Thyroid gland (tissue), 4 donors: ENCODE measurements around the gene RPL3. TPM values are rescaled to one million over a fixed set of nuclear protein-coding genes. Genes with fewer than 3 reads are reported as not detected.

Experiments
- DNase-seq, 2 donors: peaks; one replicate each; pipeline ENCODE4 v3.0.0-alpha.2; 2019
- H3K27ac ChIP-seq, 3 donors: fragments of 200-600 bp; sonication (generic); 1 replicate in 2 of 3; 2 replicates in 1 of 3; pipeline ENCODE4 v1.5.1; 2016 to 2019; ENCODE audit warnings: mild to moderate bottlenecking in 1 of 3, moderate library complexity in 1 of 3
- H3K27me3 ChIP-seq: fragments of 200-600 bp; sonication (generic); one replicate; pipeline ENCODE4 v1.5.1; 2019
- H3K36me3 ChIP-seq, 2 donors: fragments of 200-600 bp; sonication (generic); one replicate each; pipeline ENCODE4 v1.5.1; 2016 to 2019
- H3K4me1 ChIP-seq, 2 donors: fragments of 200-600 bp; sonication (generic); one replicate each; pipeline ENCODE4 v1.5.1; 2017 to 2019
- H3K4me3 ChIP-seq, 3 donors: fragments of 200-600 bp; sonication (generic); replicated peaks in 1 of 3; 1 replicate in 2 of 3; 2 replicates in 1 of 3; pipeline ENCODE4 v1.5.1; 2016; ENCODE audit warnings: mild to moderate bottlenecking in 1 of 3
- H3K9me3 ChIP-seq: fragments of 200-600 bp; sonication (generic); one replicate; pipeline ENCODE4 v1.5.1; 2017
- CTCF ChIP-seq, 6 experiments: fragments of 200-600 bp in 3 of 6; fragments of 450-650 bp in 3 of 6; sonication (generic) in 3 of 6; IDR thresholded peaks; one replicate each; pipeline ENCODE4 v1.5.1; 2016 to 2019; ENCODE audit warnings: antibody characterized with exemption in 6 of 6, mild to moderate bottlenecking in 2 of 6, inconsistent platforms in 1 of 6, moderate library complexity in 1 of 6
- POLR2A ChIP-seq, 2 donors: fragments of 450-650 bp; IDR thresholded peaks; one replicate each; pipeline ENCODE4 v1.6.1; 2017; ENCODE audit warnings: antibody characterized with exemption in 2 of 2, mild to moderate bottlenecking in 2 of 2, moderate library complexity in 1 of 2
- WGBS, 2 donors: methylation state at CpG; one replicate each; pipeline ENCODE4 v1.1.5; 2017; 5-methylcytosine and 5-hydroxymethylcytosine counted together
- intact Hi-C: fragments of 100-400 bp; cut with DNase I; formaldehyde crosslinking; loops from one replicate; pipeline ENCODE4 v1.15.1; 2023
- total RNA-seq, 4 donors: library from RNA; depleted of rRNA; stranded (reverse); fragments of >200 nt; gene quantifications; one replicate each; pipeline ENCODE4 v1.2.3, GENCODE V29; 2016

RPL3 gene
- total RNA-seq, 4 donors from 2014 or later = 1,451 to 2,031 (median 1,880) TPM

GRCh38 chr22:39311592-39312400 is 7.6 kb downstream of the RPL3 start:
- 88 to 91% methylated on average over 9 to 15 of the region's 19 CpGs for WGBS, 2 donors
- Histone ChIP-seq H3K4me1 (peaks cover 7 to 18% of the 10 kb centered on the region in 2 donors), H3K9me3 (no peaks in the 10 kb centered on the region), H3K4me3 (no peak overlapping the region), H3K27me3 (no peaks in the 10 kb centered on the region), H3K36me3 (peaks cover 51 to 54% of the 10 kb centered on the region in 2 donors), H3K27ac (no peak overlapping the region)
- no peak for TF ChIP-seq CTCF (IDR thresholded peaks at IDR 0.05)
- TF ChIP-seq POLR2A (IDR thresholded peaks at IDR 0.05) = no peak
- DNase-seq = no peak
- intact Hi-C loops = loop anchor here (1.0 to 10.0 kb wide), 3 partner anchors 77 to 307 kb away; no protein-coding TSS in a partner anchor

- intact Hi-C loops = loop anchor here (10.0 kb wide), 3 partner anchors 75 to 445 kb away; no protein-coding TSS in a partner anchor
- Histone ChIP-seq H3K9me3 (no peaks in the 10 kb centered on the region), H3K27ac (no peak overlapping the region), H3K4me3 (no peak overlapping the region), H3K4me1 (peaks cover 0 to 1% of the 10 kb centered on the region in 2 donors), H3K27me3 (no peaks in the 10 kb centered on the region), H3K36me3 (peaks cover 35 to 37% of the 10 kb centered on the region in 2 donors)
- no peak for DNase-seq
- TF ChIP-seq CTCF (IDR thresholded peaks at IDR 0.05) (no peak), POLR2A (IDR thresholded peaks at IDR 0.05) (no peak)
- WGBS, 2 donors = 85 to 92% methylated on average over 13 to 16 of the region's 16 CpGs
These were observed 9.3 kb downstream of the RPL3 start for GRCh38 chr22:39309881-39310714.

- DNase-seq = no peak
- no peak overlapping the region for H3K4me3 ChIP-seq
These were observed 10.0 kb downstream of the RPL3 start for GRCh38 chr22:39309364-39309861.

GRCh38 chr22:39308614-39309363 is 10.6 kb downstream of the RPL3 start:
- H3K36me3 ChIP-seq = peaks cover 22 to 24% of the 10 kb centered on the region in 2 donors
- H3K27me3 ChIP-seq = no peaks in the 10 kb centered on the region
- WGBS, 2 donors = 57 to 67% methylated on average over 21 to 24 of the region's 24 CpGs
- H3K27ac ChIP-seq = peak overlapping the region in 2 of 3 donors; percentile 12 to 38
- no peak overlapping the region for H3K4me3 ChIP-seq
- intact Hi-C loops = loop anchor here (10.0 kb wide), 1 partner anchor 444 kb away; no protein-coding TSS in a partner anchor
- no peaks in the 10 kb centered on the region for H3K4me1 ChIP-seq
- TF ChIP-seq POLR2A (IDR thresholded peaks at IDR 0.05) = no peak
- TF ChIP-seq CTCF (IDR thresholded peaks at IDR 0.05) = no peak
- DNase-seq = no peak
- no peaks in the 10 kb centered on the region for H3K9me3 ChIP-seq

More at GRCh38 chr22:39309364-39309861, 10.0 kb downstream of the RPL3 start:
- Histone ChIP-seq H3K27me3 (no peaks in the 10 kb centered on the region), H3K9me3 (no peaks in the 10 kb centered on the region), H3K4me1 (no peaks in the 10 kb centered on the region), H3K36me3 (peaks cover 28 to 30% of the 10 kb centered on the region in 2 donors), H3K27ac (peak overlapping the region in 1 of 3 donors; percentile 38)
- WGBS, 2 donors = 78 to 80% methylated on average over 18 of the region's 18 CpGs
- TF ChIP-seq POLR2A (IDR thresholded peaks at IDR 0.05) (no peak), CTCF (IDR thresholded peaks at IDR 0.05) (no peak)
- intact Hi-C loops = loop anchor here (10.0 kb wide), 1 partner anchor 445 kb away; no protein-coding TSS in a partner anchor
